ENCODE measurements around the gene UBAP1. TPM values are rescaled to one million over a fixed set of nuclear protein-coding genes. Genes with fewer than 3 reads are reported as not detected.
"Not testable (repeated sequence)": the region's sequence is repeated elsewhere in the genome, so short reads cannot be mapped to it uniquely, and the experiment has no call there.

UBAP1 gene
- total RNA-seq (2014; rRNA removed; shearing (Covaris generic)): 19.1 and 22.4 TPM in 2 replicates

- DNase-seq (ENCODE audit: low spot score): peak; percentile 97
These were observed at the start of gene UBAP1 for GRCh38 chr9:34178436-34179212. TSS of gene UBAP1 (plus strand) at chr9:34179043. CDS start at chr9:34220915, 41,872 bp downstream.

GRCh38 chr9:34131571-34131970, 47.3 kb upstream of the UBAP1 start:
- no peak for DNase-seq (ENCODE audit: low spot score)

DNA sequence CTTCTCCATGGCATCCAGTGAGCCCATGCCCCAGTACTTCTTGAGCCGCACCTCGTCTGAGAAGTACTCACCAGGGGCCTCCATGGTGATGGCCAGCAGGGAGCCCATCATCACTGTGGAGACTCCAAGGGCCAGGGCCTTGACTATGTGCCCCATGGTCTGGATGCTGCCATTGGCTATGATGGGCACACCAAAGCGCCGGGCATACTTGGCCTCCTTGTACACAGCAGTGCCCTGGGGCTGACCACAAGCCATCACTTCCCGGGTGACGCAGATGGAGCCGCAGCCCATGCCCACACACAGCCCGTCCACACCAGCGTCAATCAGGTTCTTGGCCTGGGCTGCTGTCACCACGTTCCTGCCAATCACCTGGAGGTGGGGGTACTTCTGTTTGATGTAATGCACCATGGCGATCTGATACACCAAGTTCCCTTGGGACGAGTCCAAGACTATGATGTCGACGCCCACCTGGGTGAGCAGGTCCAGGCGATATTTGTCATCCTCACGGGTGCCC, 45.4 kb upstream of the UBAP1 start:
- no peak for DNase-seq (ENCODE audit: low spot score)

GRCh38 chr9:34134521-34134920, 44.3 kb upstream of the UBAP1 start:
- DNase-seq (ENCODE audit: low spot score): no peak

DNA sequence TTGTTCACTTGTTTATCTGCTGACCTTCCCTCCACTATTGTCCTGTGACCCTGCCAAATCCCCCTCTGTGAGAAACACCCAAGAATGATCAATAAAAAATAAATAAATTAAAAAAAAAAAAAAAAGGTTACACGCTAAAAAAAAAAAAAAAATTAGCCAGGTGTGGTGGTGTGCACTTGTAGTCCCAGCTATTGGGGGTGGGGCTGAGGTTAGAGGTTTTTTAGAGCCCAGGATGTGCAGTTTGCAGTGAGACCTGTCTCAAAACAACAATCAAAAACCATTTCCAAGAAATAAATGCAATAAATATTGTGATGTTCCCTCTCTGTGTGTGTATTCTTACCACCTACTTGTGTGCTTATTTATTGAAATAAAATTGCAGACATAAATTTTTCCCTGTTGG, 40.2 kb upstream of the UBAP1 start:
- not testable (repeated sequence) for DNase-seq (ENCODE audit: low spot score)

DNA sequence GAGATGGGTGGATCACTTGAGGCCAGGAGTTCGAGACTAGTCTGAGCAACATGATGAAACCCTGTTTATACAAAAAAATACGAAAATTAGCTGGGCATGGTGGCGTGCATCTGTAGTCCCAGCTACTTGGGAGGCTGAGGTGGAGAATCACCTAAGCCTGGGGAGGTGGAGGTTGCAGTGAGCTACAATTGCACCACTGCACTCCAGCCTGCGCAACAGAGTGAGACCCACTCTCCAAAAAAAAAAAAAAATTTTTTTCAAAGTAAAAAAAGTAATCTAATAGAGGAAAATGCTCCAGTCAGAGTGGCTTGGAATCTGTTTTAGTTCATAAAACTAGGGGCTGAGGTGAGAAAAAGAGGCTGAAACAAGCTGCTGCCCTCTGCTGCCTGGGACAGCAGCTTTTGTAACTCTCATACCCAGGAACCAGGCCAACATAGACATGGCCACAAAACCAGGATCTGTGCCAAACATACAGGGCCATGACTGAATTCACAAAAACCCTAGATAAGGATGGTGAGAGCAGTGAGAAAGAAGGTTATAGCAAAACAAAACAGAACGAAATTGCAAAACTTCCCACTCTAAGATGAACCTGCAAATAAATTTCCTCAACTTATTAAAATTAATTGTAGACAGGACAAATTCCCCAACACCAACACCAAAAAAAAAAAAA, 39.2 kb upstream of the UBAP1 start:
- DNase-seq (ENCODE audit: low spot score): peak; percentile 49

DNA sequence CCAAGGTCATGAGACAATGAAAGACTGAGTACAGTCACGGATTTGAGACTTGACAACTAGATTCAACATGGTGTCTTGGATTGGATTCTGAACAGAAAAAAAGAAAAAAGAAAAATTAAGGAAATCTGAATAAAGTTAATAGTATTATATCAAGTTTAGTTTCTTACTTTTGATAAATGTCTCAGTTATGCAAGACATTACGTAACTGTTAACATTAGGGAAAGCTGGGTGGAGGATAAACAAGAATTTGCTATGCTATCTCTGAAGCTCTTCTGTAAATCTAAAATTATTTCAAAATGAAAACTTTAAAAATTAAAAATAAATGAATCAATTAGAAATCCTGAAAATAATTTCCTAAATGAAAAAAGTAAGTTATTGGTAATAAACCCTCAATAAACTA, 38.0 kb upstream of the UBAP1 start:
- no peak for DNase-seq (ENCODE audit: low spot score)

DNA sequence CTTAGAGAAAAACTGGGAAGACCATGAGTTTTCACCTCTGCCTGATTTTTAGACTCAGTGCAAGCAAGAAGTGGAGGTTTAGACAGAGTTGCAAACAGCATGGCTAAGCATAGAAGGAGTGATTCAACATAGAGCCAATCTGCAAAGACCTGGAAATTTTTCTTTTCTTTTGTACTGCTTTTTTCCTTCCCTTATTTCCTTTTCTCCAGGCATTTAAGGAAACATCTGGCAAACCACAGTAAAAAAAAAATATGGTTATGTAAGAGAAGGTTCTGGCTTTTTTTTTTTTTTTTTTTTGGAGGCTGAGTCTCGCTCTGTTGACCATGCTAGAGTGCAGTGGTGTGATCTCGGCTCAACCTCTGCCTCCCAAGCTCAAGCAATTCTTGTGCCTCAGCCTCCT, 35.7 kb upstream of the UBAP1 start:
- no peak for DNase-seq (ENCODE audit: low spot score)

DNA sequence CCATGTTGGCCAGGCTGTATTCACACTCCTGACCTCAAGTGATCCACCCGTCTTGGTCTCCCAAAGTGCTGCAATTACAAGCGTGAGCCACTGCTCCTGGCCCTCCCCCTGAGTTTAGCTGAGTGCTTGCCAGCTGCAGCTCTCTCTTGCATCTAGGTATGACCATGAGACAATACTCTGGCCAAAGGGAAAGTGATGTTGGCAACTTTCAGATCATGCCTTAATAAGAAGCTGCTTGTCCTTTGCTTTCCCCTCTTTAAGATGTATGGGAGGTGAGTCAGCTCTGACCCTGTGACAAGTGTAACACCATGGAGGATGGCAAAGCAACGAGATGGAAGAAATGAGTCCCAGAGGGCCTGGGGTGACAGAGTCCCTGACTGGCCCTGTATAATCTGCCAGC, 33.7 kb upstream of the UBAP1 start:
- DNase-seq (ENCODE audit: low spot score): no peak

DNA sequence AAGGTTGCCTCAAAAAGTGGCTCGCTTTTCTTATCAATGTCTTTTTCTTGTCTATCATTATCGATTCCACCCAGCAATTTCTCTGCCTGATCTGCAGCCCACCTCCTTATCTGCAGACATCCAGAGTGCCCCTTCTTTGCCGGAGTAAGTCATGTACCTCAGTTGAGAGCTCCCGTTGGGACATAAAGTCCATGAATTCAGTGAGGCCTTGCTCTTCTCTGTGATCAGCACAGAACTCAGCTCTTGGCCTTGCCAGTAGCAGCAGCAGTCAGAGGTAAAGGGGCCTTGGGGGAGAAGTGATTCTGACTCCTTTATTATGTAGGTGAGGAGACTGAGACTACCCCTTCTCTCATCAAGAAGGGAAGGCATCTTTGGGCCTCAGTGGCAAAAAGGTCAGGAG, 27.4 kb upstream of the UBAP1 start:
- DNase-seq (ENCODE audit: low spot score): no peak

DNA sequence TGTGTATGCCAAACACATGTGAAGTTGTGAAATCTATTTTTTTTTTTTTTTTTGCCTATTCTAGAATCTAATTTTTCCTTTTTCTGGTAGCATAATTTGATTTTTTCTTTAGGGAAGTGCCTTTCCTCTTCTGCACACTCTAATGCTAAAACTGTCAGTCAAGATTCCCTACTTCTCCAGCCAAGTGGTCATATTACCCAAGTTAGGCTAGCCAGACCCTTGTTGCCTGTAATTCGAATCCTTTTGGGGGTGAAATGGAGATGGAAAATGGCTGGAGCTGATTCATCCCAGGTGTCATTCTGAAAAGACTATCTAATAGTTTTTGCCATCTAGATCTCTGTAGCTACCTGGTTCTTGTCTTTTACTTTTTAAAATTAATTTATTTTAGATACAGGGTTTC, 24.8 kb upstream of the UBAP1 start:
- DNase-seq (ENCODE audit: low spot score): no peak

GRCh38 chr9:34157318-34157717, 21.5 kb upstream of the UBAP1 start:
- DNase-seq (ENCODE audit: low spot score): no peak

DNA sequence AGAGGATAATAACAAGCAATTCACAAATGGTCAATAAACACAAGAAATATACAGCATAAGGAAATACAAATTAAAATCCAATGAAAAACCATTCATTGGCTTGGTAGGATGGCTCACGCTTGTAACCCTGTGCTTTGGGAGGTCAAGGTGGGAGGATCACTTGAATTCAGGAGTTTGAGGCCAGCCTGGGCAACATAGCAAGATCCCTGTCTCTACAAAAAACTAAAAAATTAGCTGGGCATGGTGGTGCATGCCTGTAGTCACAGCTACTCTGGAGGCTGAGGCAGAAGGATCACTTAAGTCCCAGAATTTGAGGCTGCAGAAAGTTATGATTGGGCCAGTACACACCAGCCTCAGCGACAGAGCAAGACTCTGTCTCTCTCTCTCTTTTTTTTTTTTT, 20.9 kb upstream of the UBAP1 start:
- no peak for DNase-seq (ENCODE audit: low spot score)

- DNase-seq (ENCODE audit: low spot score): peak; percentile 63
These were observed 20.4 kb upstream of the UBAP1 start for GRCh38 chr9:34158362-34158869.

GRCh38 chr9:34163434-34163833, 15.4 kb upstream of the UBAP1 start:
- peak; percentile 22 for DNase-seq (ENCODE audit: low spot score)

DNA sequence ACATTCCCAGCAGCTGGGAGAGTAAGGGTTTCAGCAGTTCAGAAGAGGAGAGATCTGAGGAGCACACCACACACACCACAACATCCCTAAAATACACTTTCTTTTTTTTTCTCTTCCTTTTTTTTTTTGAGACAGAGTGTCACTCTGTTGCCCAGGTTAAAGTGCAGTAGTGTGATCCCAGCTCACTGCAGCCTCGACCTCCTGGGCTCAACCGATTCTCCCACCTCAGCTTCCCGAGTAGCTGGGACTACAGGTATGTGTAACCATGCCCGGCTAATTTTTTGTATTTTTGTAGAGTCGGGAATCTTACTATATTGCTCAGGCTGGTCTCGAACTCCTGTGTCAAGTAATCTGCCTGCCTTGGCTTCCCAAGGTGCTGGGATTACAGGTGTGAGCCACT, 9.7 kb upstream of the UBAP1 start:
- DNase-seq (ENCODE audit: low spot score): no peak

- DNase-seq (ENCODE audit: low spot score): peak; percentile 16
These were observed 8.4 kb upstream of the UBAP1 start for GRCh38 chr9:34170237-34170991.

DNA sequence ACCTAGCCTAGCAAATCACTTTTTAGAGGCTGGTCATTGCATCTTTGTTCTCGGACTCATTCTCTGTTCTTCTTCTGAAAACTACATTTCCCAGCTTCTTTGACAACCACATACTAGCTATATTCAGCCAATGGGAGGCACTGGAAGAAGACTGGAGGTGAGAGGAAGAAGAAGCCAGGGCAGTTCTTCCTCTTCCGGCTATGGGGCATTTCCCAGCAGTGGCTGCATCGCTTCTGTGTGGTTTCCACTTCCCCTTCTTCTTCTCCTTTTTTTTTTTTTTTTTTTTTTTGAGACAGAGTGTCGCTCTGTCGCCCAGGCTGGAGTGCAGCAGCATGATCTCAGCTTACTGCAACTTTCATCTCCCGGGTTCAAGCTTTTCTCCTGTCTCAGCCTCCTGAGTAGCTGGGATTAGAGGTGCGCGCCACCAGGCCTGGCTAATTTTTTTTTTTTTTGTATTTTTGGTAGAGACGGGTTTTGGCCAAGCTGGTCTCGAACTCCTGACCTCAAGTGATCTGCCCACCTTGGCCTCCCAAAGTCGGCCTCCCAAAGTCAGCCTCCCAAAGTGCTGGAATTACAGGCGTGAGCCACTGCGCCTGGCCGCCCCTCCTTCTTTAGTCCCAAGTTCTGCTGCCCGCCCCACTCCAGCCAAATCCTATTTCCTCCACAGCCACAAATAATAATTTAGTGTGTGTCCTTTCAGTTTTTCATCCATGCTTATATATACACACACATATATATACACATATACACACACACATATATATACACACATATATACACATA, 6.9 kb upstream of the UBAP1 start:
- no peak for DNase-seq (ENCODE audit: low spot score)

GRCh38 chr9:34176089-34176488, 2.8 kb upstream of the UBAP1 start:
- DNase-seq (ENCODE audit: low spot score): no peak

- DNase-seq (ENCODE audit: low spot score): peak; percentile 13
These were observed 1.0 kb upstream of the UBAP1 start for GRCh38 chr9:34177593-34178435.
